ENCODE measurements around the gene CCDC70.

CCDC70 gene

GRCh38 chr13:51831519-51831918 is 30.2 kb upstream of the CCDC70 start:
- DNase-seq, result no peak

- DNase-seq, result no peak
These were observed 29.2 kb upstream of the CCDC70 start for GRCh38 chr13:51832471-51833152.

GRCh38 chr13:51833980-51834379 is 27.8 kb upstream of the CCDC70 start:
- DNase-seq, result no peak

- no peak for DNase-seq
These were observed 27.1 kb upstream of the CCDC70 start for GRCh38 chr13:51834581-51835171.

- DNase-seq, result no peak
These were observed 24.8 kb upstream of the CCDC70 start for GRCh38 chr13:51837016-51837415.

GRCh38 chr13:51838240-51838846 is 23.4 kb upstream of the CCDC70 start:
- DNase-seq, result no peak

- DNase-seq, result no peak
These were observed 21.8 kb upstream of the CCDC70 start for GRCh38 chr13:51839711-51840540.

GRCh38 chr13:51840917-51841316 is 20.9 kb upstream of the CCDC70 start:
- DNase-seq, result no peak

- no peak for DNase-seq
These were observed 20.0 kb upstream of the CCDC70 start for GRCh38 chr13:51841732-51842131.

- DNase-seq, result no peak
These were observed 18.2 kb upstream of the CCDC70 start for GRCh38 chr13:51843529-51843928.

GRCh38 chr13:51844862-51845573 is 16.8 kb upstream of the CCDC70 start, which contains the start of gene TMEM272:
TMEM272 (minus strand) TSS chr13:51845177; CDS start chr13:51838530, 6,647 bp downstream.
- DNase-seq, result no peak

- DNase-seq, result no peak
These were observed 16.0 kb upstream of the CCDC70 start for GRCh38 chr13:51845574-51846318.

GRCh38 chr13:51846756-51847155 is 15.0 kb upstream of the CCDC70 start:
- DNase-seq, result no peak

GRCh38 chr13:51848674-51849073 is 13.1 kb upstream of the CCDC70 start:
- DNase-seq, result no peak

- DNase-seq, result no peak
These were observed 12.3 kb upstream of the CCDC70 start for GRCh38 chr13:51849145-51850101.

GRCh38 chr13:51856027-51856736 is 5.6 kb upstream of the CCDC70 start:
- no peak for DNase-seq

GRCh38 chr13:51856998-51857397 is 4.8 kb upstream of the CCDC70 start:
- DNase-seq, result no peak

GRCh38 chr13:51858433-51859247 is 3.1 kb upstream of the CCDC70 start:
- DNase-seq, result no peak

GRCh38 chr13:51862957-51863356 is 1.2 kb downstream of the CCDC70 start:
- no peak for DNase-seq

Measured in T1000 (cell line).